AG04450 (cell line): ENCODE measurements around the gene MRPS16. TPM values are rescaled to one million over a fixed set of nuclear protein-coding genes. Genes with fewer than 3 reads are reported as not detected.

Experiments used
- CTCF ChIA-PET: fragments of 300-600, 350-600 bp; formaldehyde crosslinking; extraction: SDS; loops from one replicate; lab custom pipeline; 2022; ENCODE audit warnings: antibody characterized with exemption, inconsistent platforms; lab: Charles Lee
- POLR2A ChIA-PET: fragments of 350-600 bp; formaldehyde crosslinking; extraction: SDS; loops from one replicate; lab custom pipeline; 2021; ENCODE audit warnings: antibody characterized with exemption, inconsistent platforms; lab: Yijun Ruan, JAX
- DNase-seq: peaks from one replicate; pipeline ENCODE4 v3.0.0-alpha.2; 2011; ENCODE audit warnings: low read depth, low spot score
- H3K27ac ChIP-seq: one replicate; pipeline ENCODE4 v1.5.1; 2012; ENCODE audit warnings: low read depth, low read length, control low read depth
- H3K27me3 ChIP-seq: one replicate; pipeline ENCODE4 v1.6.0; 2012; ENCODE audit warnings: low read length; ENCODE audit not compliant: control insufficient read depth, insufficient read depth
- H3K4me3 ChIP-seq: 2 replicates; pipeline ENCODE4 v1.5.1; 2011; ENCODE audit warnings: mild to moderate bottlenecking, low read depth, low read length, control low read depth
- H3K9me3 ChIP-seq: 2 replicates; pipeline ENCODE4 v1.5.1; 2012; ENCODE audit warnings: low read length; ENCODE audit not compliant: control insufficient read depth, insufficient read depth
- CTCF ChIP-seq: IDR thresholded peaks from 2 replicates; pipeline ENCODE4 v1.5.1; 2011; ENCODE audit warnings: low read depth, low read length, control low read depth, inconsistent platforms
- polyA plus RNA-seq: library from polyadenylated mRNA; depleted of rRNA; stranded (reverse); fragments of >200 nt; gene quantifications from 2 replicates; pipeline ENCODE4 v1.2.3, GENCODE V29; 2011

Gene MRPS16
- polyA plus RNA-seq, 1 experiment = 67.7 TPM

- ChIA-PET CTCF (no interaction called here), POLR2A (interaction anchor here (0.6 kb wide), 1 partner anchor 526 kb away, joined by 5 read pairs; no protein-coding TSS in a partner anchor)
- no peak overlapping the region for H3K27ac ChIP-seq
- no peaks in the 10 kb centered on the region; the same call in 1 of the 2 replicates for H3K9me3 ChIP-seq
- H3K4me3 ChIP-seq = no peak overlapping the region
- no peaks in the 10 kb centered on the region for H3K27me3 ChIP-seq
- no peak for DNase-seq
- no peak for TF ChIP-seq CTCF
These were observed 4.2 kb downstream of the MRPS16 start for GRCh38 chr10:73248259-73248724.

- H3K27me3 ChIP-seq = no peaks in the 10 kb centered on the region
- peak; percentile 16 for DNase-seq
- no peak for TF ChIP-seq CTCF
- H3K27ac ChIP-seq = peak overlapping the region; percentile 59
- peak overlapping the region; percentile 92 for H3K4me3 ChIP-seq
- CTCF ChIA-PET = no interaction called here
- POLR2A ChIA-PET = interaction anchor here (0.6 to 1.5 kb wide), 4 partner anchors 9 to 238 kb away, joined by 3 to 6 read pairs (median 5); no protein-coding TSS in a partner anchor
- H3K9me3 ChIP-seq = no peaks in the 10 kb centered on the region; the same call in 1 of the 2 replicates
These were observed 4.8 kb downstream of the MRPS16 start for GRCh38 chr10:73247509-73248258.

- Histone ChIP-seq H3K9me3 (no peaks in the 10 kb centered on the region; the same call in 1 of the 2 replicates), H3K27me3 (no peaks in the 10 kb centered on the region), H3K27ac (peak within 1 kb of the TSS; percentile 77), H3K4me3 (peak within 1 kb of the TSS; percentile 92)
- DNase-seq = peak; percentile 81
- CTCF ChIA-PET = no interaction called here
- no peak for TF ChIP-seq CTCF
- POLR2A ChIA-PET = interaction anchor here (0.6 to 1.5 kb wide), 5 partner anchors 8 to 237 kb away, joined by 3 to 6 read pairs (median 5); partner anchors contain the start of gene ANXA7
These were observed 5.6 kb downstream of the MRPS16 start, which contains the start of gene DNAJC9 for GRCh38 chr10:73246646-73247508. Gene DNAJC9 (minus strand): TSS chr10:73247255. CDS start chr10:73247189, 66 bp downstream.

- no peak for TF ChIP-seq CTCF
- H3K9me3 ChIP-seq = no peaks in the 10 kb centered on the region; the same call in 1 of the 2 replicates
- CTCF ChIA-PET = no interaction called here
- no peaks in the 10 kb centered on the region for H3K27me3 ChIP-seq
- no peak for DNase-seq
- H3K4me3 ChIP-seq = peak overlapping the region; percentile 92
- peak overlapping the region; percentile 77 for H3K27ac ChIP-seq
- POLR2A ChIA-PET = interaction anchor here (0.7 to 1.5 kb wide), 4 partner anchors 8 to 167 kb away, joined by 3 to 6 read pairs (median 4); partner anchors contain the start of gene ANXA7
These were observed 6.2 kb downstream of the MRPS16 start for GRCh38 chr10:73246322-73246645.
